ENCODE results near the gene TEAD2.

DNA sequence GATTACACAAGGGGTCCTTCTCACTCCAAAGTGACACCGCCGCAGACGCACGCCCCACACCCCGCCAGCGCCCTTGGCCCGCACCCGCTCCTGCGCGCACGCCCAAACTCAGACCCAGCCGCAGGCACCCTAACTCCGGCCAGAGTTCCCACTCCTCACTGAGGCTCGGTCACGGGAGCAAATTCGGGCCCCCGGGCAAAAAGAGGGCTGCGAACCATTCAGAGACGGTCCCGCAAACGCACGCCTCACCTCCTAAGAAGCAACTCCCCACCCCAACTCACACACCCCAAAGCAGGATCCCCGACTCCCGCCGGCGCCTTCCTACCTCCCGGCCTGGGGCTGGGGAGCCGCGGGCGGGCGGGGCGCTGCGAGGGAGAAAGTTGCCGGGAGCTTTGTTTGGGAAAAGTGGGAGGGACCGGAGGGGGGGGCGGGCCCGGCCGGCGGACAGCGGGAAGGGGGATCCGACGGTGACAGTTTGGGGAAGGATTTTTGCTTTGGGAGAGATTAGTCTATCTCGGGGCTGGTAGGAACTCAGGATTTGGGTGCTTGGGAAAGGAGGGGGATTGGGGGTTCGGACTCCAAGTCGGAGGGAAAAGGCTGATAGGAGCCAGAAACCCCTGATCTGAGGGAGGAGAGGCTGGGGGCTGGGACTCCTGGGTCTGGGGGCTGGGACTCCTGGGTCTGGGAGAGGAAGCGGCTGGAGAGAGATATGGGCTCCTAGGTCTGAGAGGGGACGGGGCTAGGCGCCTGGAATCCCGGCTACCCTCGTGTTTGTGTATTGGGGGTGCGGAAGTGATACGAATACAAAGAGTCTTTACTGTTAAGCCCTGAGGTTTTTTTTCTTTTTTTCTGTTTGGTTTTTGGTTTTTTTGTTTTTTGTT, at the start of gene TEAD2:
- TF ChIP-seq YY1 (IDR thresholded peaks at IDR 0.05; ENCODE audit: insufficient read depth, insufficient read length): no peak
- TF ChIP-seq ZNF274 (IDR thresholded peaks at IDR 0.05; ENCODE audit: low read depth, low read length): no peak
- no peak for TF ChIP-seq SUZ12 (IDR thresholded peaks at IDR 0.05; ENCODE audit: extremely low read depth, insufficient read depth, insufficient read length)

All from NT2/D1 (cell line).